K562 (cell line): ENCODE results near the gene HNRNPA2B1. TPM values are rescaled to one million over a fixed set of nuclear protein-coding genes. Genes with fewer than 3 reads are reported as not detected.

Source experiments
- ARID2 ChIP-seq: fragments of 450-650 bp; IDR thresholded peaks from 2 replicates; pipeline ENCODE4 v1.6.1; 2017; ENCODE audit warnings: antibody characterized with exemption, mild to moderate bottlenecking
- BRD4 ChIP-seq: fragments of 200-600 bp; sonication (generic); IDR thresholded peaks from 2 replicates; pipeline ENCODE4 v1.6.1; 2017; ENCODE audit warnings: inconsistent platforms
- CBX2 ChIP-seq: fragments of 200-600 bp; sonication (generic); IDR thresholded peaks from one replicate; pipeline ENCODE4 v1.6.1; 2012; ENCODE audit warnings: mild to moderate bottlenecking, low read length, inconsistent platforms; ENCODE audit not compliant: insufficient read depth, poor library complexity, severe bottlenecking
- HLTF ChIP-seq: fragments of 450-650 bp; IDR thresholded peaks from 2 replicates; pipeline ENCODE4 v1.6.1; 2016
- ILF3 ChIP-seq: fragments of 450-650 bp; IDR thresholded peaks from 2 replicates; pipeline ENCODE4 v1.6.1; 2018; ENCODE audit warnings: antibody characterized with exemption, mild to moderate bottlenecking, moderate library complexity, borderline replicate concordance
- KAT8 ChIP-seq: fragments of 450-650 bp; IDR thresholded peaks from 2 replicates; pipeline ENCODE4 v1.6.1; 2016; ENCODE audit warnings: low read depth, mild to moderate bottlenecking
- MAFK ChIP-seq: IDR thresholded peaks from 2 replicates; pipeline ENCODE4 v1.6.1; 2011; ENCODE audit warnings: low read length, improper control_type of control experiment
- NR2F6 ChIP-seq: fragments of 450-650 bp; formaldehyde crosslinking; IDR thresholded peaks from 2 replicates; pipeline ENCODE4 v1.4.0; 2020; ENCODE audit warnings: mild to moderate bottlenecking
- PTTG1 ChIP-seq: fragments of 450-650 bp; IDR thresholded peaks from 2 replicates; pipeline ENCODE4 v1.6.1; 2016; ENCODE audit warnings: low read depth, mild to moderate bottlenecking, missing genetic modification characterization, missing compliant biosample characterization
- RBM22 ChIP-seq: fragments of 200-400 bp; formaldehyde crosslinking; IDR thresholded peaks from 2 replicates; pipeline ENCODE4 v1.6.1; 2018; ENCODE audit warnings: low read length, low read depth; ENCODE audit not compliant: poor library complexity, severe bottlenecking
- REST ChIP-seq, 2 experiments: fragments of 450-650 bp; formaldehyde crosslinking in 1 of 2; IDR thresholded peaks; 2 replicates each; pipeline versions ENCODE4 v1.4.0 to v1.6.1; 2014 to 2020; ENCODE audit warnings: mild to moderate bottlenecking in 2 of 2, borderline replicate concordance in 1 of 2, low read depth in 1 of 2
- SAFB ChIP-seq: fragments of 200-400 bp; formaldehyde crosslinking; IDR thresholded peaks from 2 replicates; pipeline ENCODE4 v1.6.1; 2017; ENCODE audit warnings: low read depth, low read length, borderline replicate concordance
- SUPT5H ChIP-seq: fragments of 450-650 bp; IDR thresholded peaks from 2 replicates; pipeline ENCODE4 v1.6.1; 2016
- TEAD1 ChIP-seq, 2 experiments: fragments of 450-650 bp in 1 of 2; sonication (generic) in 1 of 2; formaldehyde crosslinking; IDR thresholded peaks; 2 replicates each; pipeline versions ENCODE4 v1.4.0 to v1.8.0; 2020 to 2022; ENCODE audit warnings: mild to moderate bottlenecking in 2 of 2, missing genetic modification reagents in 1 of 2
- U2AF2 ChIP-seq: fragments of 200-400 bp; formaldehyde crosslinking; optimal IDR thresholded peaks from 2 replicates; pipeline ENCODE3; 2017; ENCODE audit warnings: low read depth, mild to moderate bottlenecking, low read length
- ZBTB43 ChIP-seq: sonication (generic); formaldehyde crosslinking; IDR thresholded peaks from 2 replicates; pipeline ENCODE4 v1.8.0; 2023; ENCODE audit warnings: mild to moderate bottlenecking, missing genetic modification reagents
- ZFP1 ChIP-seq: fragments of 450-650 bp; formaldehyde crosslinking; IDR thresholded peaks from 2 replicates; pipeline ENCODE4 v1.4.0; 2020; ENCODE audit warnings: mild to moderate bottlenecking, mixed read lengths
- ZNF398 ChIP-seq: fragments of 250-450 bp; sonication (Bioruptor Pico); IDR thresholded peaks from 2 replicates; pipeline ENCODE4 v1.8.0; 2021; ENCODE audit warnings: moderate library complexity, mild to moderate bottlenecking, inconsistent platforms
- polyA plus RNA-seq, 8 experiments: library from polyadenylated mRNA; depleted of rRNA in 4 of 8; stranded (reverse) in 5 of 8; unstranded in 3 of 8; fragments of >200 nt; fragmentation: Nextera tagmentation in 2 of 8; fragmentation: Illumina TruSeq in 1 of 8; extraction: Ambion mirVana in 2 of 8; extraction: Trizol in 1 of 8; gene quantifications; 2 replicates each; pipeline versions ENCODE4 v1.2.1 to v1.2.3, GENCODE V29; 2011 to 2014; ENCODE audit warnings: inconsistent platforms in 1 of 8, missing spikeins in 1 of 8
- total RNA-seq, 7 experiments: library from RNA; depleted of rRNA in 6 of 7; stranded (reverse); fragments of >200 nt in 6 of 7; fragmentation: Illumina TruSeq in 2 of 7; extraction: Trizol in 2 of 7; gene quantifications; 2 replicates each; pipeline versions ENCODE4 v1.2.1 to v1.2.3, GENCODE V29; 2011 to 2021; ENCODE audit warnings: low replicate concordance in 1 of 7

The HNRNPA2B1 gene
- total and polyA plus RNA-seq, 9 of the 15 experiments (the other 6 are each of a cell fraction or from before 2014, with no cell fraction given): 630 to 1,989 (median 865) TPM

- 0 out of 2 replicates have a peak, but pooled peaks have one; percentile 4 for TF ChIP-seq REST (IDR thresholded peaks at IDR 0.05; ENCODE audit: borderline replicate concordance)
- no peak for TF ChIP-seq REST (CRISPR knock-in tag; IDR thresholded peaks at IDR 0.05; ENCODE audit: low read depth)
- TF ChIP-seq MAFK: 0 out of 2 replicates have a peak, but pooled peaks have one; percentile 6
- TF ChIP-seq TEAD1 (CRISPR knock-in tag; IDR thresholded peaks at IDR 0.05): 0 out of 4 replicates have a peak, but pooled peaks of 1 of the 2 experiments have one; percentile 31
- TF ChIP-seq HLTF: no peak
- TF ChIP-seq KAT8: no peak
- no peak for TF ChIP-seq ILF3
- TF ChIP-seq SUPT5H: no peak
- TF ChIP-seq RBM22: no peak
- no peak for TF ChIP-seq SAFB
- TF ChIP-seq ARID2: no peak
- no peak for TF ChIP-seq ZFP1 (CRISPR knock-in tag)
- TF ChIP-seq NR2F6 (CRISPR knock-in tag): no peak
- no peak for TF ChIP-seq ZBTB43
- no peak for TF ChIP-seq BRD4
- TF ChIP-seq U2AF2: no peak
- no peak for TF ChIP-seq ZNF398 (CRISPR knock-in tag)
- no peak for TF ChIP-seq CBX2
- no peak for TF ChIP-seq PTTG1 (tag)
These were observed 19.8 kb downstream of the HNRNPA2B1 start (continued) for GRCh38 chr7:26180792-26181198.
